A673 (cell line): ENCODE data around the gene PNLIP.

Experiments
- EZH2 ChIP-seq: fragments of 200-600 bp; sonication (generic); IDR thresholded peaks from 2 replicates; pipeline ENCODE4 v1.6.1; 2017; ENCODE audit warnings: borderline replicate concordance, low read depth, mild to moderate bottlenecking, mixed read lengths, antibody characterized with exemption, low read length; ENCODE audit not compliant: poor library complexity, severe bottlenecking
- TF ChIP-seq, protein P1 (sequence below): fragments of 300-800, 200-600 bp; sonication (generic); conservative IDR thresholded peaks from 2 replicates; pipeline ENCODE4 v1.5.1; 2017; ENCODE audit warnings: low read depth, mild to moderate bottlenecking, antibody characterized with exemption, low read length, moderate library complexity, mixed read lengths

DNA sequence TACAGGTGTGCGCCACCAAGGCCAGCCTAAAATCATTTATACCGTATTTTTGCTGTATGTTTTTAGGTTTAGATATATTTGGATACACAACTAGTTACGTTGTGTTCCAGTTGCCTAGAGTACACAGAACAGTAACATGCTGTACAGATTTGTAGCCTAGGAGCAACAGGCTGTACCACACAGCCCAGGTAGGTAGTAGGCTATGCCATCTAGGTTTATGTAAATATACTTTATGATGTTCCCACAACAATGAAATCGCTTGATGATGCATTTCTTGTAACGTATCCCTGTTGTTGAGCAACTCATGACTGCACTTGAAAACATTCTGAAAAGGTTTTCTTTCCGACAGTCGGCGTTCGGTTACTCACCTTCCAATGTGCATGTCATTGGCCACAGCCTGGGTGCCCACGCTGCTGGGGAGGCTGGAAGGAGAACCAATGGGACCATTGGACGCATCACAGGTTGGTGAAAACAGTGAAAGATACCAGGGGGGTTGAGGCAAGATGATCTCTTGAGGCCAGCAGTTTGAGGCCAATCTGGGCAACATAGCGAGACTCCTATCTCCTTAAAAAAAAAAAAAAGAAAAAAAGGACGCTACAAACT is 7.7 kb downstream of the PNLIP start:
- TF ChIP-seq, protein P1, sequence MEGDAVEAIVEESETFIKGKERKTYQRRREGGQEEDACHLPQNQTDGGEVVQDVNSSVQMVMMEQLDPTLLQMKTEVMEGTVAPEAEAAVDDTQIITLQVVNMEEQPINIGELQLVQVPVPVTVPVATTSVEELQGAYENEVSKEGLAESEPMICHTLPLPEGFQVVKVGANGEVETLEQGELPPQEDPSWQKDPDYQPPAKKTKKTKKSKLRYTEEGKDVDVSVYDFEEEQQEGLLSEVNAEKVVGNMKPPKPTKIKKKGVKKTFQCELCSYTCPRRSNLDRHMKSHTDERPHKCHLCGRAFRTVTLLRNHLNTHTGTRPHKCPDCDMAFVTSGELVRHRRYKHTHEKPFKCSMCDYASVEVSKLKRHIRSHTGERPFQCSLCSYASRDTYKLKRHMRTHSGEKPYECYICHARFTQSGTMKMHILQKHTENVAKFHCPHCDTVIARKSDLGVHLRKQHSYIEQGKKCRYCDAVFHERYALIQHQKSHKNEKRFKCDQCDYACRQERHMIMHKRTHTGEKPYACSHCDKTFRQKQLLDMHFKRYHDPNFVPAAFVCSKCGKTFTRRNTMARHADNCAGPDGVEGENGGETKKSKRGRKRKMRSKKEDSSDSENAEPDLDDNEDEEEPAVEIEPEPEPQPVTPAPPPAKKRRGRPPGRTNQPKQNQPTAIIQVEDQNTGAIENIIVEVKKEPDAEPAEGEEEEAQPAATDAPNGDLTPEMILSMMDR, result no peak
- no peak for TF ChIP-seq EZH2
